Measurements from ENCODE around the gene EYS.

GRCh38 chr6:64713175-64713574 is 993.9 kb downstream of the EYS start:
- TF ChIP-seq REST (IDR thresholded peaks at IDR 0.05; ENCODE audit: insufficient read depth in 1 of 2, low read depth in 2 of 2, low read length in 2 of 2) (no peak), TAF1 (IDR thresholded peaks at IDR 0.05; ENCODE audit: borderline replicate concordance, insufficient read depth, low read length) (no peak), POLR2AphosphoS5 (IDR thresholded peaks at IDR 0.05; ENCODE audit: low read depth, low read length) (no peak), FOXP2 (optimal IDR thresholded peaks at IDR 0.05; ENCODE audit: borderline replicate concordance, extremely low read depth, extremely low read length, insufficient read depth) (no peak), SIN3A (IDR thresholded peaks at IDR 0.05; ENCODE audit: borderline replicate concordance, insufficient read depth, low read length) (no peak)
